NCI-H146 treated with DMSO at 0.1 percent for 48 hours (cell line): ENCODE results near the gene ZNF93.
"Not testable (repeated sequence)": the region's sequence is repeated elsewhere in the genome, so short reads cannot be mapped to it uniquely, and the experiment has no call there.

Experiments used
- DNase-seq: peaks from one replicate; lab custom pipeline; 2025; ENCODE audit not compliant: unreplicated experiment; lab: John Stamatoyannopoulos, UW

ZNF93 gene

DNA sequence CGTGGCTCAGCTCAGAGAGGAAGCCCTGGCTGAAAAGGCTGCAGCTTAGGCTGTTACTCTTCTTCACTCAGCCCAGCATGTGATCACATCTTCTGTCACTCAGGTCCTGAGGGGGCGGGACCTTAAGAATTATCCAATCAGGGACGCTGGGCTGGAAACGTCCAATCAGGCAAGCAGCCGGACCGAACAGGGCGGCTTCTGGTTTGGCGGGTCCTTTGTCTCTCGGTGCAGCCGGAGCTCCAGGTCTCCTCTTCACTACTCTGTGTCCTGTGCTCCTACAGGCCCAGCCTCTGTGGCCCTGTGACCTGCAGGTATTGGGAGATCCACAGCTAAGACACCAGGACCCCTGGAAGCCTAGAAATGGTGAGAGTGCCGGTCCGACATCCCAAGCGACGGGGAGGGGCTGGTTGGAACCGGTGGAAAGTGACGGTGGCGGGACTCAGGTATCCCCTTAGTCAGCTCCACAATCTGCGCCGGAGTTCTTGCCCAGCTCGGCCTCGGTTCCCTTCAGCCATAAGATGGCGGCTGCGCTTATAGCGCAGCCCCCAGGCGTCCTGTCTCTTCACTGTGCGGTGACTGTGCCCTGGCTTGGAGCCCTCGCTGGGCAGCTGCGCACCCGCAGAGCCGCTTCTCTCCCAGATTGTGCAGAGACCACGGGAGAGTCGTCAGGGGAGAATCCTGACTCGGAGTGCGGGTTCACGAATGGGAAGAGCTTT, at the start of gene ZNF93:
Gene ZNF93 (plus strand): TSS at position 218 of the 716 bp plus-strand sequence. CDS start 143 bp downstream, at position 361.
- DNase-seq: peak; percentile 98

DNA sequence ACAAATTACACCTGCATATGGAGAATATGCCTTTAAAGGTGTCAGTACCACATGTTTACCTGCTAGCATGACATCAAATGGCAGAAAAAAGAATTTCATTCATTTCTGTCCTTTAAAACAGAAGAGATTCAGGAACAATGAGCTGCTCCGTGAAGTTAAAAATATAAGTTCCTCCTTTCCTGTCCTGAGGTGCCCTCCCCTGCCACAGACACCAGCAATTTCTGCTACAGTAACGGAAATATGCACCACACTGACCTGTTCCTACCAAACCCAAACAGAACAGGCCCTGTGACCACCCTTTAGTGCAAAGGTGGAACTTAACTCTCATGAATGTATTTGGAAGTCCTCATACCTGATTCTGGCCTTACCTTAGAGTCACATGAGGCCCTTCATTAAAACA, 49.0 kb upstream of the ZNF93 start:
- not testable (repeated sequence) for DNase-seq

DNA sequence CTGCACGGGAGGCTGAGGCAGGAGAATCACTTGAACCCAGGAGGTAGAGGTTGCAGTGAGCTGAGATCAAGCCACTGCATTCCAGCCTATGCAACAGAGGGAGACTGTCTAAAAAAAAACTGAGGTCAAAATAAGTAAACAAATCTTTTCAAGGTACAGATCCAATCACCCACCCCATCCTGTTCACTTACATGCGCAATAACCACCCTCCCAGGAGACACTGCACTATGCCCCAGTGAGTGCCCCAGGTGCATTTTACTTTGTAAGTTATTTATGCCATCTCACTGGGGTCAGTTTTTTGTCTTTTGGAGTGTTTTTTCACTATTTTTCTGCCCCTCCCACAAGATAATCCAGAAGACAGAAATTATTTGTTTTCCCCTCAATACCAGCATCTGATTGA, 42.0 kb upstream of the ZNF93 start:
- DNase-seq: no peak

DNA sequence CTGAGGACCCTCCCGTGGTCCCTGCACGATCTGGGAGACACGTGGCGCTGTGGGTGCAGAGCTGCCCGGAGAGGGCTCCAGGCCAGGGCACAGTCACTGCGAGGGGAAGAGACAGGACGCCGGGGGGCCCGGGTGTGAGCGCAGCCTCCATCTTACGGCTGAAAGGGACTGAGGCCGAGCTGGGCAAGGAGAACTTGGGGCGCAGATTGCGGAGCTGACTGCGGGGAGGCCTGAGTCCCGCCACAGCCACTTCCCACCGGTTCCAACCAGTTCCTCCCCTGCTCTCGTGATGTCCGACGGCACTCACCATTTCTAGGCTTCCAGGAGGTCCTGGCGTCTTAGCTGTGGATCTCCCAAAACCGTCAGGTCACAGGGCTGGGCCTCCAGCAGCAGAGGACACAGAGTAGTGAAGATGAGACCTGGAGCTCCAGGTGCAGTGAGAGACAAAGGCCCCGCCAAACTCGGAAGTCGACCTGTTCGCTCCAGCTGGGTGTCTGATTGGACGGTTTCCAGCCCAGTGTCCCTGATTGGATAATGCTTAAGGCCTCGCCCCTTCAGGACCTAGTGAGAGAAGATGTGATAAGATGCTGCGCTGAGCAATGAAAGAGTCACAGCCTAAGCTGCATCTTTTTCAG, 39.9 kb upstream of the ZNF93 start:
- peak; percentile 40 for DNase-seq

DNA sequence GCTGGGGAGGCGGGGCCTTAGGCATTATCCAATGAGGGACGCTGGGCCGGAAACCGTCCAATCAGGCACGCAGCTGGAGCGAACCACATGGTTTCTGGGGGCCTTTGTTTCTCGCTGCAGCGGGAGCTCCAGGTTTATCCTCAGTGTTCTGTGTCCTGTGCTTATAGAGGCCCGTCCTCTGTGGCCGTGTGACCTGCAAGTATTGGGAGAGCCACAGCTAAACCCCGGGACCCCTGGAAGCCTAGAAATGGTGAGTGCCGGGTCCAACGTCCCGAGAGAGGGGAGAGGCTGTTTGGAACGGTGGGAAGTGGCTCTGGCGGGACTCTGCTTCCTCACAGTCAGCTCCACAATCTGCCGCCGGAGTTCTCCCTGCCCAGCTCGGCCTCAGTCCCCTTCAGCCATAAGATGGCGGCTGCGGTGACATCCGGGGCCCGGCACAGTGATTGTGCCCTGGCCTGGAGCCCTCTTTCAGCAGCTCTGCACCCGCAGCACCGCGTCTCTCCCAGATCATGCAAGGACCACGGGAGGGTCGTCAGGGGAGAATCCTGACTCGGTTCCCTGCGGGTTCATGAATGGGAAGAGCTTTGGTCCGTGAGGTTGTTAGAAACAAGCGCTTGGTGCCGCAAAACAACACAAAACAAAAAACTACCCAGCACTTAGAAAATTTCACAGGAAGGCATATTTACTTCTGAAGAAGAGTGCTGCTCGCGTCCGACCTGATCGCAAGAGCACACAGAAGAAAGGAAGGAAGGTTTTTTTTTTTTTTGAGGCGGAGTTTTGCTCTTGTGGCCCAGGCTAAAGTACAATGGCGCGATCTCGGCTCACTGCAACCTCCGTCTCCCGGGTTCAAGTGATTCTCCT, 34.8 kb upstream of the ZNF93 start, which contains the start of gene ZNF253:
Gene ZNF253 (plus strand): TSS at position 133 of the 861 bp plus-strand sequence. CDS start 115 bp downstream, at position 248.
- DNase-seq: peak; percentile 96

DNA sequence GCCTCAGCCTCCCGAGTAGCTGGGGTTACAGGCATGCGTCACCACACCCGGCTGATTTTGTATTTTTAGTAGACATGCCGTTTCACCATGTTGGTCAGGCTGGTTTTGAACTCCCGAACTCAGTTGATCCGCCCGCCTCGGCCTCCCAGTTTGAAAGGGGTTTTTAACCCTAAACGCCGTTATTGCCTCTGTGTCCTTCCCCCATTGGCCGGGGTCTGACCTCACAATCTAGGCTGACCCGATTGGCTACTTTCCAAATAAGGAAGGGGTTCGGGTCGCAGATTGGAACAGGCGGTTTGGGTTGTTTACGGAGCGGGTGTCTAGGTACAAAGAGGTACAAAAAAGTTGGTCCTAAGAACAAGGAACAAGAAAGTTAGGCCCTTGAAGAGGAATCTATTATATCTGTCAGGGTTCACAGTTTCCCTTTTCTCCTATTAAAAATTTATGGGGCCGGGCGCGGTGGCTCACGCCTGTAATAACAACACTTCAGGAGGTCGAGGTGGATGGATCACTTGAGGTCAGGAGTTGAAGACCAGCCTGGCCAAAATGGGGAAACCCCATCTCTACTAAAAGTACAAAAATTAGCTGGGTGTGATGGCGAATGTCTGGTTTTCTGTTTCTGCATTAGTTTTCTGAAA, 34.0 kb upstream of the ZNF93 start:
- peak; percentile 38 for DNase-seq

DNA sequence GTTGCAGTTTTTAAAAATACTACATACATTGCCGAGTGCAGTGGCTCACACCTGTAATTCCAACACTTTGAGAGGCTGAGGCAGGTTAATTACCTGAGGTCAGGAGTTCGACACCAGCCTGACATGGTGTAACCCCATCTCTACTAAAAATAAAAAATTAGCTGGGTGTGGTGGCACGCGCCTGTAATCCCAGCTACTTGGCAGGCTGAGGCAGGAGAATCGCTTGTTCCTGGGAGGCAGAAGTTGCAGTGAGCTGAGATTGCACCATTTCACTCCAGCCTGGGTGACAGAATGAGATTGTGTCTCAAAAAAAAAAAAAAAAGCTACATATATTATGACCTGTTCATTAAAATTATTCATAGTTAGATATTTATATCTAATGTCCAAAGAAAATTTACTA, 30.7 kb upstream of the ZNF93 start:
- not testable (repeated sequence) for DNase-seq

DNA sequence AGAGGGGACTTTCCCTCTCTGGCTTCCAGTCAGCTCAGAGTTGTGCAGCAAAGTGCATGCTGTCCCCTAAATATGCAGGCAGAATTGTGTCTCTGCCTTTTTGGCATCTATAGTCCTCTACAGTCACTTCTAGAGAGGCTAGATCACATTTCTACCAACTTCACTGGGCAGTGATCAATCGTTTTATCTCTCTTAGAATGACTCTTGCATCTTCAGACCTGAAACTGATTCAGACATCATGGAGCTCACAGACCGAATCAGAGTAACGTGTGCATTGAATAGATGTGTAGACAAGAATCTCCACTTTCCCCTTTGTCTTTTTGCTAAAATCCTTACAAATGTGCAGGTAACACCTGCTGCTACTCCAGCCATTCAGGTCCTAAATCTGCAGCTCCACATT, 28.8 kb upstream of the ZNF93 start:
- no peak for DNase-seq

DNA sequence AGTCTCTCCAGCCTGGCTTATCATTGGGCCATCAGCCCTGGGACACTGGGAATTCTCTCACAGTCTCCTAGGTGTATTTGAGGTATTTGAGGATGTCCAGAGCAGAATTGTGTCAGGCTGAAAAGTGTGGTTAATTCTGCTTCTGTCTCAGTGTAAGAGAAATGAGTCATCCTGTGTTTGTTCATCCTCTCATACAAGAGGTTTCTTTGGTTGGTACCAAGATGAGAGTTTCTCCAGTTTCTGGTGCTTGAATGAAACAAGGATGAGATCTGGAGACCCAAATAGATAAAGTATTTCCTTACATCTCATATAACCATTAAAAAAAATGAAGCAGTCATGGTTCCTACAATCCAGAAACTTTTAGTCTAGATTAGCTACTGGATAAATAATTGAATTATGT, 27.4 kb upstream of the ZNF93 start:
- DNase-seq: no peak

DNA sequence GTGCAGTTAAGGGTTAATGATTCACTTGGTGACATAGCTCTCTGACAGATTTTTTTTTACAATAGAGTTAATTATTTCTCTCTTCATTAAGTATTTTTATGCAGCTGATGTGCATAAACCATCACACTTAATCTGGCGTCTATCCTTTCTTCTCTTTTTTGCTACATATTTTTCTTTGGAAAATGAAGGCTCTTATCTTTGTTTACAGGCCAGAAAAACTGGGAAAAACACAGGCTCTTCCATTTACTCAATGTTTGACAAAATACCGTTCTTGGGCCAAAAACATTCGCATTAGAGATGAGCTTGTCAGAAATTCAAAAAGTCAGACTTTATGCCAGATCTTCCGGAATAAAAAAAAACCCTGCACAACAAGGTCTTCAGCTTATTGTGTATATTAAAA, 23.0 kb upstream of the ZNF93 start:
- DNase-seq: no peak

DNA sequence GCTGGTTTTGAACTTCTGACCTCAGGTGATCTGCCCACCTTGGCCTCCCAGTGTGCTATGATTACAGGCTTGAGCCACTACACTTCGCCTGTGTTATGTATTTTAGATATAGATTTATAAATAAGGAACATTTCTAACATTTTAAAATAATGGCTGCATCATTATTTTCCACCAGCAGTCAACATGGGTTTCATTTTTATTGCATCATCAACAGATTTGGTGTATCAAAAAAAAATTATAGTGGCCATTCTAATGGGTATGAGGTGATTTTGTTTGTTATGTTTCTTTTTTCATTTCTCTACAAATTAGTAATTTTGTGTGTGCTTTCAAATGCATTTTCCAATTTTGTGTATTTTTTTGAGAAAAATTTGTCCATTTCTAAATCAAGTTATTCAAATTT, 16.2 kb upstream of the ZNF93 start:
- no peak for DNase-seq

DNA sequence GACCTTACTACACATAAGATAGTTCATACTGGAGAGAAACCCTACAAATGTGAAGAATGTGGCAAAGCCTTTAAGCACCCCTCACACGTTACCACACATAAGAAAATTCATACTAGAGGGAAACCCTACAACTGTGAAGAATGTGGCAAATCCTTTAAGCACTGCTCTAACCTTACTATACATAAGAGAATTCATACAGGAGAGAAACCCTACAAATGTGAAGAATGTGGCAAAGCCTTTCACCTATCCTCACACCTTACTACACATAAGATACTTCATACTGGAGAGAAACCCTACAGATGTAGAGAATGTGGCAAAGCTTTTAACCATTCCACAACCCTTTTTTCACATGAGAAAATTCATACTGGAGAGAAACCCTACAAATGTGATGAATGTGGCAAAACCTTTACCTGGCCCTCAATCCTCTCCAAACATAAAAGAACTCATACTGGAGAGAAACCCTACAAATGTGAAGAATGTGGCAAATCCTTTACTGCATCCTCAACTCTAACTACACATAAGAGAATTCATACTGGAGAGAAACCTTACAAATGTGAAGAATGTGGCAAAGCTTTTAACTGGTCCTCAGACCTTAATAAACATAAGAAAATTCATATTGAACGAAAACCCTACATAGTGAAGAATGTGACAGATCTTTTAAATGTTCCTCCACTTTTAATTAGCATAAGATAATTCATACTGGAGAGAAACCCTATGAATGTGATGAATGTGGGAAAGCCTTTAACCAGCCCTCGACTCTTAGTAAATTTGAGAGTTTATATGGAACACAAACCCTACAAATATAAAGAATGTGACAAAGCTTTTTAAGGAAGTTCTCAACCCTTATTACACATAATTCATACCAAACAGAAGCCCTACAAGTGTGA, 8.4 kb upstream of the ZNF93 start:
- not testable (repeated sequence) for DNase-seq

DNA sequence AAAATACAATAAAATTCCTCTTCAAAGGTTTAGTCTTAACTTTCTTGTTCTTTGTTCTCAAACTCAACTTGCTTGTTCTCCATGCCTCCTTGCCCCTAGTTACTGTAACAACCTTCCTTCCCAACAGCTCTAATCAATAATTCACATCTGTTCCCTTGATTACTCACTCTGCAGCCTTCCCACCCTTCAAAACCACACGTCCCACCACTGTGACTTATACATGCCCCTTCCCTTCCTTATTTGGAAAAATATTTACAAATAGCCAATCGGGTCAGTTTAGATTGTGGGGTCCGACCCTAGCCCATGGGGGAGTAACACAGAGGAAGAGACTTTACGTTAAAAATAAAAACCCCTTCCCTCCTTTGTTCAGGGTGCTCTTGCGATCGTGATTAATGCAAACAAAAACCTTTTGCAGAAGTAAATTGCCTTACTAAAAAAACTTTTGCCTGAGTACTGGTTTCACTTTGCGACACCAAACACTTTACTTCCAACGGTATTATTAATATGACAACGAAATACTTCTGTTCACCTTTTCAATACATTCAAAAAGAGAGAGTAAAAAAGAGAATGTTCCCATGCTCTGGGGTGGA, 512 bp upstream of the ZNF93 start:
- DNase-seq: peak; percentile 81

DNA sequence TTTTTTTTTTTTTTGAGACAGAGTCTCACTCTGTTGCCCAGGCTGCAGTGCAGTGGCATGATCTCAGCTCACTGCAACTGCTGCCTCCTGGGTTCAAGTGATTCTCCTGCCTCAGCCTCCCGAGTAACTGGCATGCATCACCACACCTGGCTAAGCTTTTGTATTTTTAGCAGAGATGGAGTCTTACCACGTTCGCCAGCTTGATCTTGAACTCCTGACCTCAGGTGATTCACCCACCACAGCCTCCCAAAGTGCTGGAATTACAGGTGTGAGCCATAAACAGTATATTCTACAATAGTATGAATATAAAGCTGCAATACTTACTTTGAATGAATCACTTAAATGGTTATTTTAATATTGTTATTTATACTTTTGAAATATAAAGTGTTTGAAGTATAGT, 6.8 kb downstream of the ZNF93 start:
- DNase-seq: not testable (repeated sequence)

DNA sequence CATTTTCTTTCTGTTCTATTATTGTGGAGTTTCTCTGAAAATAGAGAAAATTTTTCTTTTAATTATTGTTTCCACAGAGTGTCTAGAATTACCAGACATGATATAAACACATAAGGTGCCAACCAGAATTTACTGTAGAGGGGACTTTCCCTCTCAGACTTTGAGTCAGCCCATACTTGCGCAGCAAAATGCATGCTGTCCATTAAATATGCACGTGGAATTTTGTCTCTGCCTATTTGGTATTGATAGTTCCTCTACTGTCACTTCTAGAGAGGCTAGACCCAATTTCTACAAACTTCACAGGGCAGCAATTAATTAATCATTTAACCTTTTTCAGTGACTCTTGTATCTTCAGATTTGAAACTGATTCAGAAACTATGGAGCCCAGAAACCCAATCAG, 8.9 kb downstream of the ZNF93 start:
- no peak for DNase-seq

DNA sequence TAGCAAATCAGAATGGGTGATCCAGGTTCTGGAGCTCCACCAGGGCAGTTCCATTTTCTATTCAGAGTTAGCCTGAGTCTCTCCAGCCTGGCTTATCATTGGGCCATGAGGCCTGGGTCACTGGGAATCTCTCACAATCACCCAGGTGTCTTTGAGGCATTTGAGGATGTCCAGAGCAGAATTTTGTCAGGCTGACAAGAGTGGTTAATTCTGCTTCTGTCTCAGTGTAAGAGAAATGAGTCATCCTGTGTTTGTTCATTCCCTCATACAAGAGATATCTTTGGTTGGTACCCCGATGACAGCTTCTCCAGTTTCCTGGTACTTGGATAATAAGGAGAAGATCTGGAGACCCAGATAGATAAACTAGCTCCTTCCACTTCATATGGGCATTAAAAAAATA, 10.4 kb downstream of the ZNF93 start:
- DNase-seq: no peak

DNA sequence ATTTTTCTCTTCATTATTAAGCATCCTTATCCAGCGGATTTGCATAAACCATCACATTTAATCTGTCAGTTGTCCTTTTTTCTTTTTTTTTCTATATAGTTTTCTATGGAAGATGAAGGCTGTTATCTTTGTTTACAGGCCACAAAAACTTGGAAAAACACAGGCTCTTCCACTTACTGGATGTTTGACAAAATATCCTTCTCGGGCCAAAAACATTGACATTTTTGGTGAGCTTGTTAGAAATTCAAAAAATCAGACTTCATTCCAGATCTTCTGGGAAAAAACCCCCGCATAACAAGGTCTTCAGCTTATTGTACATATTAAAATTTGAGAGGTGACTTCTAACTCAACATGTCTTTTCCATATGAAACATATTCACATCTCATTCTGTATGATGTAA, 13.8 kb downstream of the ZNF93 start:
- DNase-seq: no peak

DNA sequence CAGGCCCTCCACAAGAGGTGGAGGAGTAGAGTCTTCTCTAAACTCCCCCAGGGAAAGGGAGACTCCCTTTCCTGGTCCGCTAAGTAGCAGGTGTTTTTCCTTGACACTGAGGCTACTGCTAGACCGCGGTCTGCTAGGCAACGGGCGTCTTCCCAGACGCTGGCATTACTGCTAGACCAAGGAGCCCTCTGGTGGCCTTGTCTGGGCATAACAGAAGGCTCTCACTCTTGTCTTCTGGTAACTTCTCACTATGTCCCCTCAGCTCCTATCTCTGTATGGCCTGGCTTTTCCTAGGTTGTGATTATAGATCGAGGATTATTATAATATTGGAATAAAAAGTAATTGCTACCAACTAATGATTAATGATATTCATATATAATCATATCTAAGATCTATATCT, 29.7 kb downstream of the ZNF93 start:
- DNase-seq: not testable (repeated sequence)

DNA sequence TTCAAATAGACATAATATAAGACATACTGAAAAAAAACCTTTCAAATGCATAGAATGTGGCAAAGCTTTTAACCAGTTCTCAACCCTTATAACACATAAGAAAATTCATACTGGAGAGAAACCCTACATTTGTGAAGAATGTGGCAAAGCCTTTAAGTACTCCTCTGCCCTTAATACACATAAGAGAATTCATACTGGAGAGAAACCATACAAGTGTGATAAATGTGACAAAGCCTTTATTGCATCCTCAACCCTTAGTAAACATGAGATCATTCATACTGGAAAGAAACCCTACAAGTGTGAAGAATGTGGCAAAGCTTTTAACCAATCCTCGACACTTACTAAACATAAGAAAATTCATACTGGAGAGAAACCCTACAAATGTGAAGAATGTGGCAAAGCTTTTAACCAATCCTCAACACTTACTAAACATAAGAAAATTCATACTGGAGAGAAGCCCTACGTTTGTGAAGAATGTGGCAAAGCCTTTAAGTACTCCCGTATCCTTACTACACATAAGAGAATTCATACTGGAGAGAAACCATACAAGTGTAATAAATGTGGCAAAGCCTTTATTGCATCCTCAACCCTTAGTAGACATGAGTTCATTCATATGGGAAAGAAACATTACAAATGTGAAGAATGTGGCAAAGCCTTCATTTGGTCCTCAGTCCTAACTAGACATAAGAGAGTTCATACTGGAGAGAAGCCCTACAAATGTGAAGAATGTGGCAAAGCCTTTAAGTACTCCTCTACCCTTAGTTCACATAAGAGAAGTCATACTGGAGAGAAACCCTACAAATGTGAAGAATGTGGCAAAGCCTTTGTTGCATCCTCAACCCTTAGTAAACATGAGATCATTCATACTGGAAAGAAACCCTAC, 32.9 kb downstream of the ZNF93 start:
- not testable (repeated sequence) for DNase-seq
